ENCODE results near the gene PIK3AP1.

DNA sequence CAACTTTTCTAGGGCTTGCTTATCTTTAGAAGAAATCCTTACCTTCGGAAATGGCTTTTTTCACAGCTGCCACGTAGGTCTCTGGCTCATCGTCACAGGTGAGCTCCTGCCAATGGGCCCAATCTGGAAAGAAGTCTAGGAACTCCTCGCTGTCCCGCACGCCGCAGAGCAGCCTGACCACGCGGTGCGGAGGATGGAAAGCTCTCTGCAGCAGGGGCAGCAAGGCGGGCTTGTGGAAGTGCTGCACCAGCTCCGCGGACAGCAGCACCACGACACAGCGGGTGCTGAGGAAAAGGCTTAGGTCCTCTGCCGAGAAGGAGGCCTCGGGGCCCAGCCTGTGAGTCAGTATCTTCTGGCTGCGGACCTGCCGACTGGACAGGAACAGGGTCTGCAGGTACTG, 10.8 kb downstream of the PIK3AP1 start:
- TF ChIP-seq CTCF (conservative IDR thresholded peaks at IDR 0.05; ENCODE audit: low read length) (no peak), EZH2phosphoT487 (IDR thresholded peaks at IDR 0.05; ENCODE audit: borderline replicate concordance) (no peak)

All from Loucy (cell line).